Neural progenitor cell (in vitro differentiated cells): Measurements from ENCODE around the gene ZNF618. TPM values are rescaled to one million over a fixed set of nuclear protein-coding genes. Genes with fewer than 3 reads are reported as not detected.
A peak's percentile ranks its signal among the peaks of the same experiment; 100 is the strongest.

ENCODE experiments used
- DNase-seq: peaks from one replicate; pipeline ENCODE4 v3.0.0-alpha.2; 2016; ENCODE audit warnings: low spot score
- H2AFZ ChIP-seq: fragments of 200-600 bp; sonication (generic); replicated peaks from 2 replicates; pipeline ENCODE4 v1.6.1; 2016; ENCODE audit warnings: antibody characterized with exemption
- H3F3A ChIP-seq: fragments of 200-600 bp; sonication (generic); 2 replicates; pipeline ENCODE4 v1.6.1; 2016; ENCODE audit warnings: antibody characterized with exemption, low read depth
- H3K27ac ChIP-seq: fragments of 200-600 bp; sonication (generic); 2 replicates; pipeline ENCODE4 v1.5.1; 2016; ENCODE audit warnings: mild to moderate bottlenecking
- H3K27me3 ChIP-seq: fragments of 200-600 bp; sonication (generic); 2 replicates; pipeline ENCODE4 v1.6.1; 2016; ENCODE audit warnings: mild to moderate bottlenecking, moderate library complexity
- H3K36me3 ChIP-seq: fragments of 200-600 bp; sonication (generic); 2 replicates; pipeline ENCODE4 v1.5.1; 2016
- H3K4me1 ChIP-seq: fragments of 200-600 bp; sonication (generic); 2 replicates; pipeline ENCODE4 v1.6.1; 2016; ENCODE audit warnings: mixed run types
- H3K4me2 ChIP-seq: fragments of 200-600 bp; sonication (generic); 2 replicates; pipeline ENCODE4 v1.6.1; 2016
- H3K4me3 ChIP-seq: fragments of 200-600 bp; sonication (generic); 2 replicates; pipeline ENCODE4 v1.5.1; 2016
- H3K79me2 ChIP-seq: fragments of 200-600 bp; sonication (generic); 2 replicates; pipeline ENCODE4 v1.6.1; 2016; ENCODE audit warnings: low read depth
- H3K9ac ChIP-seq: fragments of 200-600 bp; sonication (generic); 2 replicates; pipeline ENCODE4 v1.6.1; 2016
- H3K9me3 ChIP-seq: fragments of 200-600 bp; sonication (generic); 2 replicates; pipeline ENCODE4 v1.5.1; 2016; ENCODE audit warnings: low read depth
- H4K20me1 ChIP-seq: fragments of 200-600 bp; sonication (generic); 2 replicates; pipeline ENCODE4 v1.6.1; 2016; ENCODE audit warnings: low read depth
- H3K27ac Mint-ChIP-seq: 3 replicates; pipeline ENCODE4 v1.8.0; 2021; ENCODE audit warnings: mixed read lengths
- H3K27me3 Mint-ChIP-seq: 2 replicates; pipeline ENCODE4 v1.8.0; 2022; ENCODE audit warnings: low read depth, mild to moderate bottlenecking, inconsistent platforms, moderate library complexity, mixed read lengths; ENCODE audit not compliant: insufficient read depth
- H3K36me3 Mint-ChIP-seq: 3 replicates; pipeline ENCODE4 v1.8.0; 2021; ENCODE audit warnings: mixed read lengths
- H3K4me1 Mint-ChIP-seq: 3 replicates; pipeline ENCODE4 v1.8.0; 2021; ENCODE audit warnings: mixed read lengths
- H3K4me3 Mint-ChIP-seq: 3 replicates; pipeline ENCODE4 v1.8.0; 2021; ENCODE audit warnings: mild to moderate bottlenecking, moderate library complexity, mixed read lengths
- H3K9me3 Mint-ChIP-seq: 3 replicates; pipeline ENCODE4 v1.8.0; 2020; ENCODE audit warnings: mixed read lengths
- EZH2 ChIP-seq: fragments of 200-600 bp; sonication (generic); IDR thresholded peaks from 2 replicates; pipeline ENCODE4 v1.6.1; 2017; ENCODE audit warnings: antibody characterized with exemption, mild to moderate bottlenecking, moderate library complexity
- EZH2phosphoT487 ChIP-seq: fragments of 200-600 bp; sonication (generic); IDR thresholded peaks from 2 replicates; pipeline ENCODE4 v1.6.1; 2017; ENCODE audit warnings: antibody characterized with exemption
- total RNA-seq: library from RNA; depleted of rRNA; stranded (reverse); fragments of >200 nt; gene quantifications from 2 replicates; pipeline ENCODE4 v1.2.3, GENCODE V29; 2015; ENCODE audit warnings: low replicate concordance
- TF ChIP-seq, protein P1 (sequence below): fragments of 200-600 bp; sonication (generic); IDR thresholded peaks from 2 replicates; pipeline ENCODE4 v1.5.1; 2017; ENCODE audit warnings: antibody characterized with exemption, mild to moderate bottlenecking

Gene ZNF618
- total RNA-seq, 1 donor from 2014 or later = 10.5 TPM

DNA sequence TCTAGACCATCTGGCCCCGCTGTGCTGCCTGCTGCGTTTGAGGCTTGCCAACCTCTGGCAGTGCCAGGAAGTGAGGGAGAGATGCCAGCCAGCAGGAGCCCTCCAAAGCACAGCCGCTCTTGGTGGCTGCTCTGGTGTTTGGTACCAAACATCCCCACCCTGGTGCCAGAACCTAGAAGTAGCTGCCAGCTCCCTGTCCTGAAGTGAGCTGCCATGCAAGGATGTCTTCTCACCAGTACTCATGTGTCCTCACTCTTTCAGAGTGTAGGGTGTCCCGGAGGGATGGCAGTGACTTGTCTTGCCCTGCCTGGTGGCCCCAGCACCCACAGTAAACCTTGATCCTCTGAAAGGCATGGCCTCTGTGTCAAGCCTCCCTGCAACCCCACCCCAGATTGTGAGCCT lies 158.6 kb downstream of the ZNF618 start:
- Histone ChIP-seq H3K4me2 (no peak overlapping the region), H3K9me3 (no peaks in the 10 kb centered on the region), H2AFZ (no peak overlapping the region), H3K4me1 (peaks cover 27% of the 10 kb centered on the region), H4K20me1 (peaks cover 45% of the 10 kb centered on the region), H3K9ac (no peak overlapping the region), H3K4me3 (no peak overlapping the region), H3K27ac (no peak overlapping the region), H3K36me3 (no peaks in the 10 kb centered on the region), H3K27me3 (no peaks in the 10 kb centered on the region), H3K79me2 (no peaks in the 10 kb centered on the region), H3F3A (peaks cover 31% of the 10 kb centered on the region)
- Mint-ChIP-seq H3K9me3 (no peaks in the 10 kb centered on the region), H3K27me3 (no peaks in the 10 kb centered on the region), H3K36me3 (peaks cover 25% of the 10 kb centered on the region), H3K4me3 (no peak overlapping the region), H3K27ac (no peak overlapping the region), H3K4me1 (peaks cover 22% of the 10 kb centered on the region)
- TF ChIP-seq EZH2phosphoT487 = no peak
- TF ChIP-seq EZH2 = no peak
- TF ChIP-seq, protein P1, sequence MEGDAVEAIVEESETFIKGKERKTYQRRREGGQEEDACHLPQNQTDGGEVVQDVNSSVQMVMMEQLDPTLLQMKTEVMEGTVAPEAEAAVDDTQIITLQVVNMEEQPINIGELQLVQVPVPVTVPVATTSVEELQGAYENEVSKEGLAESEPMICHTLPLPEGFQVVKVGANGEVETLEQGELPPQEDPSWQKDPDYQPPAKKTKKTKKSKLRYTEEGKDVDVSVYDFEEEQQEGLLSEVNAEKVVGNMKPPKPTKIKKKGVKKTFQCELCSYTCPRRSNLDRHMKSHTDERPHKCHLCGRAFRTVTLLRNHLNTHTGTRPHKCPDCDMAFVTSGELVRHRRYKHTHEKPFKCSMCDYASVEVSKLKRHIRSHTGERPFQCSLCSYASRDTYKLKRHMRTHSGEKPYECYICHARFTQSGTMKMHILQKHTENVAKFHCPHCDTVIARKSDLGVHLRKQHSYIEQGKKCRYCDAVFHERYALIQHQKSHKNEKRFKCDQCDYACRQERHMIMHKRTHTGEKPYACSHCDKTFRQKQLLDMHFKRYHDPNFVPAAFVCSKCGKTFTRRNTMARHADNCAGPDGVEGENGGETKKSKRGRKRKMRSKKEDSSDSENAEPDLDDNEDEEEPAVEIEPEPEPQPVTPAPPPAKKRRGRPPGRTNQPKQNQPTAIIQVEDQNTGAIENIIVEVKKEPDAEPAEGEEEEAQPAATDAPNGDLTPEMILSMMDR = no peak
- no peak for DNase-seq

DNA sequence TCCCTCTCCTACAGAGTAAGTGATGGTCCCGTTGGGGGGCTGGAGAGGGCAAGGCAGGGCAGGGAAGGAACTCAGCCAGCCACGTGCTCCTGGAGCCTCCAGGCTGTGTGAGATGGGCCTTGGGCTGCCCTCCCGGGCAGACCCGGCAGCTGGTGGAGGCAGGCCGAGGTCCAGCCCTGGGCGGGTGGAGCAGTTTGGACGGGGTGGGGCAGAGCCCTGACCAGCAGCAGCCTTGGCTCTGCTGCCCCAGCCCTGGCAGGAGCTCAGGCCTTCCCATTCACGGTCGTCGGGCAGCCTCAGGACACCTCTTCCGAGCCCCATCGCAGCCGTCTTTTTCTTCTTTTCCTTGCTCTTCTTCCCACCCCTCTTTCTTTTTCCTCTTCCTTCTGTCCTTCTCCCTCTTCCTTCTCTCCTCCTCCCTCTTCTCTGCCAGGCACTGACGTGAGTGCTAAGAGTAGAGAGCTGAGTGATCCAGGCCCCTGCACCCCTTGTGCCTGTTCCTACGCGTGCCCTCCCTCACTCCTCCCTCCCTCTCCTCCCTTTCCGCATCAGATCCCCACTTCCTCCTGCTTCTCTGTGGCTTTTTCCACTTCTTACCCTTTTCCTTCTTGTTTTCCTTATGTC lies 159.2 kb downstream of the ZNF618 start:
- Histone ChIP-seq H3F3A (peaks cover 31% of the 10 kb centered on the region), H3K4me3 (no peak overlapping the region), H3K4me2 (no peak overlapping the region), H3K27me3 (no peaks in the 10 kb centered on the region), H4K20me1 (peaks cover 47% of the 10 kb centered on the region), H3K79me2 (no peaks in the 10 kb centered on the region), H3K4me1 (peaks cover 27% of the 10 kb centered on the region), H2AFZ (no peak overlapping the region), H3K9me3 (no peaks in the 10 kb centered on the region), H3K27ac (no peak overlapping the region), H3K9ac (no peak overlapping the region), H3K36me3 (no peaks in the 10 kb centered on the region)
- no peak for TF ChIP-seq EZH2phosphoT487
- Mint-ChIP-seq H3K4me1 (peaks cover 22% of the 10 kb centered on the region), H3K4me3 (no peak overlapping the region), H3K36me3 (peaks cover 28% of the 10 kb centered on the region), H3K27ac (no peak overlapping the region), H3K9me3 (no peaks in the 10 kb centered on the region), H3K27me3 (no peaks in the 10 kb centered on the region)
- DNase-seq = no peak

DNA sequence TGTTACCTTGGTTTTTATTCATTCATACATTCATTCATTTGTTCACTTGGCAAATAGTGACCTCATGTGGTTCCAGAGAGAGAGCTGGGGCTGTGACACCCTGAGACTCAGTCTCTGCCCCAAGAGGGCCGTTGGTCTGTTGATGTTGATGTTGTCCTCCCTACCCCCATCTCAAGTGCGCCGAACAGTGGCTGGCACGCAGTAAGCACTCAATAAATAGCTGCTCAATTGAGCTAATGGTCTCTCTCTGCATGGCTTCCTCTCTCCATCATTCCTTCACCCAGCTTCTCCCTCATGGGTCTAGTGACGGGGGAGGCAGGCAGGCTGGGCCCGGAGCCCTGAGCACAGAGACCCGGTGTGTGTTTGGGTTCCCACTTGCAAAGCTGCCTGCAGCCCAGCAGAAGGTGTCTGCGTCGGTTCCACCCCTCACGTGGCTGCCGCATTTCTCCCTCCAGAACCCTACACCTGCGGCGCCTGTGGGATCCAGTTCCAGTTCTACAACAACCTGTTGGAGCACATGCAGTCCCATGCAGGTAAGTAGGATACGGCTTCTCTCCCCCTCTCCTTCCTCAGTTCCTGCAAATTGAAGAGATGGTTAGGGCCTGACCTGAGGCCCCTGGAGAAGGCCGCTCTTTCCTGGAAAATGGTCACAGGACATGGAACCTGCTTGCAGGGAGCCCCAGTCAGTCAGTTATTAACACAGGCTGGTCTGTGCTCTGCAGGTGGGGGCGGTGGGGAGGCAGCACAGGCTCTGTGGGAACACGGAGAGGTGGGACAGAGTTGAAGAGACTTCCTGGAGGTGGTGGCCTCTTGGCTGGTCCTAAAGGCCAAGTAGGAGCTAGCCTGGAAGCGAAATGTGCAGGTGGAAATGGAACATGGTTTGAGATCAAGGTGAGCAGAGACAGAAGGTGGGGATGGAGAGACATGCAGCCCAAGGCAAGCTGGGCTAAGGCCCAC lies 160.0 kb downstream of the ZNF618 start:
- H3K4me1 ChIP-seq = peaks cover 27% of the 10 kb centered on the region
- H3K27ac ChIP-seq = no peak overlapping the region
- peak overlapping the region; percentile 30 for H3K4me3 Mint-ChIP-seq
- no peak overlapping the region for H2AFZ ChIP-seq
- H3K4me2 ChIP-seq = no peak overlapping the region
- peaks cover 31% of the 10 kb centered on the region for H3F3A ChIP-seq
- no peaks in the 10 kb centered on the region for H3K9me3 ChIP-seq
- no peaks in the 10 kb centered on the region for H3K27me3 Mint-ChIP-seq
- TF ChIP-seq EZH2 (no peak), EZH2phosphoT487 (no peak)
- TF ChIP-seq, protein P1 = no peak
- no peak for DNase-seq
- peaks cover 28% of the 10 kb centered on the region for H3K36me3 Mint-ChIP-seq
- H3K4me1 Mint-ChIP-seq = peaks cover 22% of the 10 kb centered on the region
- H3K36me3 ChIP-seq = no peaks in the 10 kb centered on the region
- H3K4me3 ChIP-seq = no peak overlapping the region
- no peaks in the 10 kb centered on the region for H3K9me3 Mint-ChIP-seq
- no peaks in the 10 kb centered on the region for H3K27me3 ChIP-seq
- H4K20me1 ChIP-seq = peaks cover 47% of the 10 kb centered on the region
- no peak overlapping the region for H3K9ac ChIP-seq
- H3K79me2 ChIP-seq = no peaks in the 10 kb centered on the region
- H3K27ac Mint-ChIP-seq = no peak overlapping the region
